HG02763 (cell line): ENCODE data around the gene ADGRL2.
"Not testable (repeated sequence)": the region's sequence is repeated elsewhere in the genome, so short reads cannot be mapped to it uniquely, and the experiment has no call there.

Source experiments
- ATAC-seq: cut with Tn5 transposase; IDR thresholded peaks from one replicate; pipeline ENCODE4 v1.9.1; 2021; ENCODE audit warnings: mild to moderate bottlenecking, moderate library complexity; ENCODE audit not compliant: unreplicated experiment

ADGRL2 gene

DNA sequence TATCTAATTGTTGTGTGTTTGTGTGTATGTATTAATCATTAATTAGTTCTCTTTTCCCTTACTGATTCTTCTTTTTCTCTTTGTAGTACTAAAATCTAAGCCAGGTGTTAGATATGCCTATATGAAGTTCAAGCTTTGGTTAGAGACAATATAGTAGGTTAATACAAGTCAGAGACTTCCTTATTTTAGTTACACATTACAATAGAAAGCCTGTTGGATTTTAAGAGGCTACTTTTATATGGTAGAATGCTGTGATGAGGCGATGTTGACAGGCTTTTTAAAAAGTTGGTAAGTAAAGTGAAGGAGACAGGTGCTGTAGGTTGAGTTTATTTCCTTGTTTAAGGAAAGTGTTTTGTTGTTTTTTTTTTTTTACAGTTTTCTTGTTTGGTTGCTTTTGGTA lies 45.9 kb downstream of the ADGRL2 start:
- ATAC-seq, result no peak

- ATAC-seq, result no peak
Observed at GRCh38 chr1:81847063-81847462, 46.3 kb downstream of the ADGRL2 start.

GRCh38 chr1:81848880-81849682 lies 48.3 kb downstream of the ADGRL2 start:
- no peak for ATAC-seq

GRCh38 chr1:81850031-81850430 lies 49.3 kb downstream of the ADGRL2 start:
- ATAC-seq, result no peak

DNA sequence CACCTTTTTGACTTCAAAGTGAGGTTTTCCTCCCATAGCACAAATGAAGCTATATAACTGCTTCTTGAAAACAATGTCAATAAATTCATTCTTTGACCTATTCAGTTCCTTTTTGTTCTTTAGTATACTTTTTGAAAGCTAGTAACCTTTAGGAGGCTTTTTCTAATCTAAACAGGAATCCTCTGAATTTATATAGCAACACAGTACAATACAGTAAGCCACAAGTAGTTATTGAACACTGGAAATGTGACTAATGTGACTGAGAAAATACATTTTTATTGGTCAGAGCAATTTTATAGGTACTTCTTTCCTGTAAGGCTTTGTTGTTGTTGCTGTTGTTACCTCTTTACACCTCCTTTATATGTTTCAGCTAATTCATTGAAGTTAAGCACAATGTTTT lies 49.8 kb downstream of the ADGRL2 start:
- ATAC-seq, result no peak

DNA sequence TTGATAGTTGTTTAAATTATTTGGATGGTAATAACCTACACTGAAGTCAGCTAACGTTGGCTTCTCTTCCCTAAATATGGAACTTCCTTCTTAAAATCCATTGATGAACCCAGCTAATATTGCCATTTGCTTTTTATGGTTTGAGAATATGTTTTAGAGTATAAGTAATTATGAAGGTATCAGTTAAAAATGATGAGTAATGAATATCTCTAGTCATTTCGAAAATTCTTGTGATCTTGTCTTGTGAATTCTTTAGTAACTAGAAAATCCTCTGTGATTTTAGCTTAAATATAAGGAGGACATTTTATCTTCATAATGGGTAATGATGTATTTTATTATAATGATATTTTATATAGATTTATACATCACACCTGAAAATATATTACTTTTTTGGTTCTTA lies 50.5 kb downstream of the ADGRL2 start:
- no peak for ATAC-seq

DNA sequence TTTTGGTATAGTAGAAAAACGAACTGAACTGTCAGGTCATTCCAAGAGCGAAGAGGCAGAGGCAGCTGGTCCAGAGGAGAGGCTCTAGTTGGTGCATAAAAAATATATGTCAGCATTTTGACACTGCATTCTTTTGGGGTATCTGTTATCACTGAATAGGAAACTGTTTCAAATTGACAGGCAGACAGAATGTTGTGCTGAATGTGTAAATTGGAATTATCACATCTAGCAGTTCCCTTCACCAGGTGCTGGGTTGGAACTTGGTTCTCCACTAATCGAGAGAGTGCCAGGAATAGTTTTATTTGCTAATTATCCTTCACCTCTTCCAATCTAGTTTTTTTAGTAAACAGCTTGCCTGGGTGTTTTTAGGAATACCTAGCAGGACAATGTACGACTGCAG lies 52.2 kb downstream of the ADGRL2 start:
- no peak for ATAC-seq

DNA sequence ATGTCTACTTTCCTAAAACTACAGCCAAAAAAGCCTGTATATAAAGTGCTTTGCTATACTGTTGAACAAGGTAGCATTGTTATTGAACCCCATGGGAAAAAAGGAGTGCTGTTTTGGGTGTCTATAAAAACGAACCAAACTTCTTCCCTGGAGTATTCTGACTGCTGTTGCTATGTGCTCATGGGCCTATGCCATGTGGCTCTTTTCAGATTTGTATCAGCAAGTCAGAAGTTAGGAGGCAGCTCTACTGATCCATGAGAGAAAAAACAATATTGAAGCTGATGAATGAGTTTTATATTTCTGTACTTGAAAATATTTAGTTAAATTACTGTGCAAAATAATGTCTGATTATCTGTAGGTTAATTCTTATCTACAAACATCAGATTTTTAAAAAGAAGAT lies 66.5 kb downstream of the ADGRL2 start:
- no peak for ATAC-seq

- no peak for ATAC-seq
Observed at GRCh38 chr1:81869307-81869706, 68.6 kb downstream of the ADGRL2 start.

GRCh38 chr1:81871091-81871490 lies 70.4 kb downstream of the ADGRL2 start:
- not testable (repeated sequence) for ATAC-seq

DNA sequence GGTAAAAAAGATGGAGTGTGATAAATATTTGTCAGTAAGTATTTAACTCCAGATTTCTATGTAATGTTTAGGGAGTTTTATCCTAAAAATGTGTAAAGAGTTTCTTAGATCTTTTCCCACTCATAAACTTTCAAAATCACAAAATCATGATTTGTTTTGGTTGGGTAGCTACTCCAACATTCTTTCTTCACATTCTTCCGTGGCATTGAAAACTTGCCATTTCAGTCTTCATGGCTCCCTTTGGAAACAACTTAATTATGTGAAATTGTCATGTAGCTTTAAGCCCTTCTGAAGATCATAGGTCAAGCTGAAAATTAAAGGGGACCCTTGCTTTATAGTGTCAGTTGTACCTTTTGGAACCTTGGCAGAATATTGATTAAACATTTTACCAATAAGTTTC lies 73.2 kb downstream of the ADGRL2 start:
- ATAC-seq, result no peak

DNA sequence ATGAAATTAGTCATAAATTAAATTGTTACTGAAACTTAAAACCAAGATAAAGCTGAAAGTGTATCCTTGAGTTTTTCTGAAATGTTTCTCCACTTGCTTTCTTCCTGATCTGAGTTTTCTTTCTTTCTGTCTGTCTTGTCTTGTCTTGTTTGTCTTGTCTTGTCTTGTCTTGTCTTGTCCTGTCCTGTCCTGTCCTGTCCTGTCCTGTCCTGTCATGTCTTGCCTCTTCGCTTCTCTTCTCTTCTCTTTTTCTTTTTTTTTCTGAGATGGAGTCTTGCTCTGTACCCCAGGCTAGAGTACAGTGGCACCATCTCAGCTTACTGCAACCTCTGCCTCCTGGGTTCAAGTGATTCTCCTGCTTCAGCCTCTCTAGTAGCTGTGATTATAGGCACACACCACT lies 73.7 kb downstream of the ADGRL2 start:
- ATAC-seq, result no peak

GRCh38 chr1:81874940-81875339 lies 74.2 kb downstream of the ADGRL2 start:
- ATAC-seq, result no peak

DNA sequence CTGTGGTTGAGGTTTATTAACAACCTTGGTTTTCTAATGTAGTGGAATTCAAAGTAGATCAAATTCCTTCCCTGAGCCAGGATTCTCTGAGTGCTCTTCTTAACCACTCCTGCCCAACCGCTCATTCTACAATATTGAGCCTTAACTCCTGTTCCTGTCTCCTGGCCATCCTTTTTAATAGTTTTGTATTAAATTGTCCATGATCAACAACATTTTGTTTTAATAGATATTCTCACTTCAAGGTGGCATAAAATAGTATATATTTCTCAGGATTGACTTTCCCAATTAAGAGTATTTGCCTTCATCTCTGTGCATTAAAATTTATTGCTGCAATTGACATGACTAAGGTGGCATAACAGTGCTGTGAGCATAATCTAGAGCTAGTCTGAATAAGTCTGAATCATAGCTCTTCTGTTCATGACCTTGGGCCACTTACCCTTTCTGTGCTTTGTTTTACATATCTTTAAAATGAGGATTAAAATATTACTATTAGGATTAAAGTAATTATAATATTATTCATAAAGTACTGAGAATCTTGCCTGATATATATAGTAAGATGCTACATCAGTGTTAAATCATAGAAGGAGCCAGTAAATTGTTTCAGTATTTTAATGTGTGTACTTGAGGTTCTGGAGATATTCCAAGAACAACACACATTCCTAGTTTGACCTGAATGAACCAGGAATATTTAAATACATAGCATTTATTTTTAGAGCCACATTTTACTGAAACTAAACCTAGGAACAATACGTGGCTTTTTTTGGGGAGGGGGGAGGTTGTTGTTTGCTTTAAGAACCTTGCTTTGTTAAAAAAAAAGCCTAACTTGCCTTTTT lies 76.4 kb downstream of the ADGRL2 start:
- ATAC-seq, result no peak

GRCh38 chr1:81877940-81878339 lies 77.2 kb downstream of the ADGRL2 start:
- no peak for ATAC-seq

DNA sequence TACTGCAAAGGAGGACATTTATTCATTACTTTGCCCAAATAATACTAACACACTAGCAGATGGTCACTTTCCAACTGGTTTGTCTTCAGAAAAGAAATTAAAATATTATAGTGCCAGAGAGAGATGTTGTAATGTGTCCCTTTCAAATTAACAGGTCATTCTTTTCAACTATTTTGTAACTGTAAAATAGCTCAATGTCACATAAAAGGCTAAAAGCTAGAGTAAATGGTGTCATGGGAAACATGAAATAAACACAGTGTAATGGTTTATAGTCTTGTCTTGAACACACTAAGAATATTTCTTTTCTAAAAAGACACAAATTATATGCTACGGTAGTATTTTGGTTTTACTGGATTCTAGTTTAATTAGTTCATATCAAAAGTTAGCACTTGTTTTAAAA lies 77.8 kb downstream of the ADGRL2 start:
- ATAC-seq, result no peak

DNA sequence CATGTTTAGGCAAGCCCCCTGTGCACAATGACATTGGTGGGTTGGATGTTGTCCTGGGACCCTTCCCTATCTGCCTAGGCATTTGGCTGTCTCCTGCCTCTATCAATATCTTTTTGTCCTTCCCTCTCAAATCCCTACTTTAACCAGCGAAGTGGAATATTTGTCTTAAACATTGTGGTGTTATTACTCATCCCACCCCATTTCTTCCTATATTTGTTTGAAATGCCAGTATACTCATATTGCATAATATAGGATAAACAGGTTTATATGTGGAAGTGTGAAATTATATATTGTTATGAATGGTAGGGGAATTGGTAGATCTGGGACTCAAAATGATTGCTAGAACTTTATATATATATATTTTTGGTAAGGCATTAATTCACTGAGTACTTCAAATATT lies 80.0 kb downstream of the ADGRL2 start:
- no peak for ATAC-seq

DNA sequence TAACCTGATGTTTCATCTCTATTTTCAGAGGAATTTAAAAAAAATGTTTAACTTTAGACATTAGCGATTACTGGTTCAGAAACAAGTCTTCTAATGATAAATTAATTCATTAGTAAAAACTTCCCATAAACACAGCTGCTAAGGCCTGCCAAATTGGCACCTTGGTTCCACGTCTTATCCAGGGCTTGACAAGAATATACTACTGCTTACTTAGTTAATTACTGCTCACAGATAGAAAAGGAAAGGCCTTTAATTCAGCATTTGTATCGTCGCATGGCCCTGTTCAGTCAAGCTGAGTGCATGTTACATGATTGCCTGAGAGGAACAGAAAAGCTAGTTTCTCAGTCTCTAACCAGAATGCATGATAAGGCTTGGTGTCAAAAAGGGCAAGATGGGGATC lies 84.6 kb downstream of the ADGRL2 start:
- ATAC-seq, result no peak

DNA sequence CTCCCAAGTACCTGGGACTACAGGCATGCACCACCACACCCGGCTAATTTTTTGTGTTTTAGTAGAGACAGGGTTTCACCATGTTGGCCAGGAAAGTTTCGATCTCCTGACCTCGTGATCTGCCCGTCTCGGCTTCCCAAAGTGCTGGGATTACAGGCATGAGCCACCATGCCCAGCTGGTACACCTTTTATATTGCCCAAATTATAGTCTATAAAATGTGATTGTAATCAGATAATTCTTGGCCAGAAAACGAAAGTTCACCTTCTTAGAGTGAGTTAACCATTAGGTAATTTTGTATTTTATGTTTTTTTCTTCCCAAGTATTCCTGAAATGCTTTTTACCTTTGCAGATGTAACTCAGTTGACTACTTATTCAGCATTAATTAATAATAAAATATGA lies 85.6 kb downstream of the ADGRL2 start:
- not testable (repeated sequence) for ATAC-seq

- no peak for ATAC-seq
Observed at GRCh38 chr1:81887421-81888144, 86.8 kb downstream of the ADGRL2 start.

- ATAC-seq, result no peak
Observed at GRCh38 chr1:81889166-81889565, 88.4 kb downstream of the ADGRL2 start.

GRCh38 chr1:81894867-81895266 lies 94.1 kb downstream of the ADGRL2 start:
- no peak for ATAC-seq
